ENCODE results near the gene NFIB. TPM values are rescaled to one million over a fixed set of nuclear protein-coding genes. Genes with fewer than 3 reads are reported as not detected.

Gene NFIB
- total and polyA plus RNA-seq, 2 donors (not counting 3 experiments of a cell fraction or from before 2014, with no cell fraction given), result 26.4 to 174 TPM

GRCh38 chr9:14218253-14218652, 95.7 kb downstream of the NFIB start:
- CTCF ChIA-PET, result interaction anchor here (1.3 kb wide), 1 partner anchor 12 kb away, joined by 6 read pairs; no protein-coding TSS in a partner anchor
- no peak for TF ChIP-seq EZH2 (IDR thresholded peaks at IDR 0.05; ENCODE audit: borderline replicate concordance, low read depth, low read length, severe bottlenecking)
- TF ChIP-seq POLR2AphosphoS5 (IDR thresholded peaks at IDR 0.05; ENCODE audit: insufficient read depth, low read depth, low read length), result no peak
- H2AFZ ChIP-seq (ENCODE audit: low read depth, low read length), result no peak overlapping the region
- no peak overlapping the region for H3K9ac ChIP-seq (replicated peaks; ENCODE audit: extremely low read depth, insufficient read depth, low read length)
- dilution Hi-C loops (cut with MboI; ENCODE audit: extremely low pct_ligation_motif_present, low sequenced_read_pairs), result no loop called here
- no peaks in the 10 kb centered on the region for H3K36me3 ChIP-seq (ENCODE audit: control insufficient read depth in 2 of 2, extremely low read depth in 1 of 2, insufficient read depth in 2 of 2, low read length in 2 of 2)
- no peak for DNase-seq (ENCODE audit: low read depth, low spot score)
- peaks cover 80% of the 10 kb centered on the region for H3K4me1 ChIP-seq (ENCODE audit: control insufficient read depth, extremely low read depth, insufficient read depth, low read length)
- H3K4me3 ChIP-seq (replicated peaks in 1 of 3; ENCODE audit: insufficient read depth in 1 of 3, low read depth in 1 of 3, low read length in 3 of 3), result no peak overlapping the region
- H3K79me2 ChIP-seq (ENCODE audit: control insufficient read depth, insufficient read depth, low read length), result peaks cover 72% of the 10 kb centered on the region
- BruUV-seq (replicated peaks), result no TSS peak
- intact Hi-C loops (cut with micrococcal nuclease), result loop anchor here (5.0 kb wide), 2 partner anchors 154 to 511 kb away; no protein-coding TSS in a partner anchor
- no peak for FAIRE-seq
- H3K27me3 ChIP-seq (ENCODE audit: control insufficient read depth in 2 of 2, insufficient read depth in 2 of 2, low read length in 2 of 2), result no peaks in the 10 kb centered on the region
- POLR2A ChIA-PET, result no interaction called here
- H3K4me2 ChIP-seq (ENCODE audit: insufficient read depth, low read length), result peak overlapping the region; percentile 22
- H3K9me1 ChIP-seq (replicated peaks; ENCODE audit: control insufficient read depth, extremely low read depth, insufficient read depth, low read length), result no peaks in the 10 kb centered on the region
- no peaks in the 10 kb centered on the region for H3K9me3 ChIP-seq (replicated peaks; ENCODE audit: control insufficient read depth, insufficient read depth, low read length)
- no peak overlapping the region for H3K27ac ChIP-seq (ENCODE audit: insufficient read depth, low read depth, low read length)
- H4K20me1 ChIP-seq (replicated peaks; ENCODE audit: control insufficient read depth, extremely low read depth, insufficient read depth, low read length), result no peaks in the 10 kb centered on the region

- Histone ChIP-seq H4K20me1 (replicated peaks; ENCODE audit: control insufficient read depth, extremely low read depth, insufficient read depth, low read length) (no peaks in the 10 kb centered on the region), H2AFZ (ENCODE audit: low read depth, low read length) (no peak overlapping the region), H3K9me3 (replicated peaks; ENCODE audit: control insufficient read depth, insufficient read depth, low read length) (no peaks in the 10 kb centered on the region), H3K4me2 (ENCODE audit: insufficient read depth, low read length) (no peak overlapping the region), H3K9me1 (replicated peaks; ENCODE audit: control insufficient read depth, extremely low read depth, insufficient read depth, low read length) (no peaks in the 10 kb centered on the region), H3K36me3 (ENCODE audit: control insufficient read depth in 2 of 2, extremely low read depth in 1 of 2, insufficient read depth in 2 of 2, low read length in 2 of 2) (no peaks in the 10 kb centered on the region), H3K4me1 (ENCODE audit: control insufficient read depth, extremely low read depth, insufficient read depth, low read length) (peaks cover 84% of the 10 kb centered on the region), H3K27ac (ENCODE audit: insufficient read depth, low read depth, low read length) (peak overlapping the region; percentile 48), H3K79me2 (ENCODE audit: control insufficient read depth, insufficient read depth, low read length) (peaks cover 77% of the 10 kb centered on the region), H3K9ac (replicated peaks; ENCODE audit: extremely low read depth, insufficient read depth, low read length) (no peak overlapping the region), H3K27me3 (ENCODE audit: control insufficient read depth in 2 of 2, insufficient read depth in 2 of 2, low read length in 2 of 2) (no peaks in the 10 kb centered on the region), H3K4me3 (replicated peaks in 1 of 3; ENCODE audit: insufficient read depth in 1 of 3, low read depth in 1 of 3, low read length in 3 of 3) (no peak overlapping the region)
- no TSS peak for BruUV-seq (replicated peaks)
- TF ChIP-seq MAX (IDR thresholded peaks at IDR 0.05; ENCODE audit: insufficient read depth, insufficient read length), result no peak
- TF ChIP-seq EZH2 (IDR thresholded peaks at IDR 0.05; ENCODE audit: borderline replicate concordance, low read depth, low read length, severe bottlenecking), result no peak
- no peak for TF ChIP-seq MYC (IDR thresholded peaks at IDR 0.05; ENCODE audit: low read depth, low read length)
- TF ChIP-seq FOS (IDR thresholded peaks at IDR 0.05; ENCODE audit: borderline replicate concordance, insufficient read depth, low read length), result no peak
- TF ChIP-seq JUN (IDR thresholded peaks at IDR 0.05; ENCODE audit: borderline replicate concordance, insufficient read depth, insufficient read length, low read depth), result no peak
- no peak for TF ChIP-seq CTCF (IDR thresholded peaks at IDR 0.05; ENCODE audit: extremely low read depth in 1 of 2, insufficient read depth in 1 of 2, low read depth in 1 of 2, low read length in 2 of 2)
- no peak for TF ChIP-seq POLR2AphosphoS5 (IDR thresholded peaks at IDR 0.05; ENCODE audit: insufficient read depth, low read depth, low read length)
- DNase-seq (ENCODE audit: low read depth, low spot score) (no peak), FAIRE-seq (no peak)
- ChIA-PET POLR2A (no interaction called here), CTCF (interaction anchor here (0.8 to 1.9 kb wide), 4 partner anchors 10 to 217 kb away, joined by 3 to 5 read pairs (median 4); no protein-coding TSS in a partner anchor)
- intact Hi-C loops (cut with micrococcal nuclease), result loop anchor here (5.0 kb wide), 2 partner anchors 156 to 509 kb away; no protein-coding TSS in a partner anchor
- dilution Hi-C loops (cut with MboI; ENCODE audit: extremely low pct_ligation_motif_present, low sequenced_read_pairs), result no loop called here
Observed at GRCh38 chr9:14216612-14217194, 97.2 kb downstream of the NFIB start.

Measured in endothelial cell of umbilical vein (primary cell).